Fibroblast of villous mesenchyme (primary cell): Measurements from ENCODE around the gene SEPTIN10. TPM values are rescaled to one million over a fixed set of nuclear protein-coding genes. Genes with fewer than 3 reads are reported as not detected.

ENCODE experiments used
- DNase-seq: peaks from one replicate; pipeline ENCODE4 v3.0.0-alpha.2; 2010; ENCODE audit warnings: low read depth
- H3K4me3 ChIP-seq: 2 replicates; pipeline ENCODE4 v1.5.1; 2011; ENCODE audit warnings: low read depth, mild to moderate bottlenecking, low read length
- total RNA-seq: library from RNA; depleted of rRNA; stranded (reverse); fragments of >200 nt; gene quantifications from 2 replicates; pipeline ENCODE4 v1.2.3, GENCODE V29; 2012
- TF ChIP-seq, protein P1 (sequence below): IDR thresholded peaks from 2 replicates; pipeline ENCODE4 v1.5.1; 2012; ENCODE audit warnings: low read depth, mild to moderate bottlenecking, low read length; ENCODE audit not compliant: insufficient read depth

The SEPTIN10 gene
- total RNA-seq, 1 donor, result 83.3 TPM

- no peak for DNase-seq
- no peak overlapping the region for H3K4me3 ChIP-seq
- TF ChIP-seq, protein P1, sequence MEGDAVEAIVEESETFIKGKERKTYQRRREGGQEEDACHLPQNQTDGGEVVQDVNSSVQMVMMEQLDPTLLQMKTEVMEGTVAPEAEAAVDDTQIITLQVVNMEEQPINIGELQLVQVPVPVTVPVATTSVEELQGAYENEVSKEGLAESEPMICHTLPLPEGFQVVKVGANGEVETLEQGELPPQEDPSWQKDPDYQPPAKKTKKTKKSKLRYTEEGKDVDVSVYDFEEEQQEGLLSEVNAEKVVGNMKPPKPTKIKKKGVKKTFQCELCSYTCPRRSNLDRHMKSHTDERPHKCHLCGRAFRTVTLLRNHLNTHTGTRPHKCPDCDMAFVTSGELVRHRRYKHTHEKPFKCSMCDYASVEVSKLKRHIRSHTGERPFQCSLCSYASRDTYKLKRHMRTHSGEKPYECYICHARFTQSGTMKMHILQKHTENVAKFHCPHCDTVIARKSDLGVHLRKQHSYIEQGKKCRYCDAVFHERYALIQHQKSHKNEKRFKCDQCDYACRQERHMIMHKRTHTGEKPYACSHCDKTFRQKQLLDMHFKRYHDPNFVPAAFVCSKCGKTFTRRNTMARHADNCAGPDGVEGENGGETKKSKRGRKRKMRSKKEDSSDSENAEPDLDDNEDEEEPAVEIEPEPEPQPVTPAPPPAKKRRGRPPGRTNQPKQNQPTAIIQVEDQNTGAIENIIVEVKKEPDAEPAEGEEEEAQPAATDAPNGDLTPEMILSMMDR, result no peak
These were observed 85.7 kb downstream of the SEPTIN10 start for GRCh38 chr2:109527846-109528705.

DNA sequence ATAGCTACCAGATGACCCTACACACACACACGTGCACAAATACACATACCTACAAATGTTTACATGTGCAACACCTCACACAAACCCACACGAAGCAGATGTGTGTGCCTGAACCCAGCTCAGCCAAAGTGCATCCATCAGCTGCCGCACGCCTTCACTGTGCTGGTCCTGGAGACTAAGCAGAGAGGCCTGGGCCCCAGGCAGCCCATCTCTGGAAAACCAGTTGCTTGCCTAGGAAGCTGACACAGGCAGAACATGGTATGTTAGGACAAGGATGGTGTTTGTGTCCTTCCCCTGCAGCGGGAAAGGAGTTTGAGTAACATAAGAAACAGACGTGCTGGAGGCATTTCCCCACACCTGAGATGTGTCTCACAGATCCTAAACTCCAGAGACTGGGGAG is 86.7 kb downstream of the SEPTIN10 start:
- TF ChIP-seq, protein P1, result no peak
- no peak for DNase-seq
- H3K4me3 ChIP-seq, result no peak overlapping the region

DNA sequence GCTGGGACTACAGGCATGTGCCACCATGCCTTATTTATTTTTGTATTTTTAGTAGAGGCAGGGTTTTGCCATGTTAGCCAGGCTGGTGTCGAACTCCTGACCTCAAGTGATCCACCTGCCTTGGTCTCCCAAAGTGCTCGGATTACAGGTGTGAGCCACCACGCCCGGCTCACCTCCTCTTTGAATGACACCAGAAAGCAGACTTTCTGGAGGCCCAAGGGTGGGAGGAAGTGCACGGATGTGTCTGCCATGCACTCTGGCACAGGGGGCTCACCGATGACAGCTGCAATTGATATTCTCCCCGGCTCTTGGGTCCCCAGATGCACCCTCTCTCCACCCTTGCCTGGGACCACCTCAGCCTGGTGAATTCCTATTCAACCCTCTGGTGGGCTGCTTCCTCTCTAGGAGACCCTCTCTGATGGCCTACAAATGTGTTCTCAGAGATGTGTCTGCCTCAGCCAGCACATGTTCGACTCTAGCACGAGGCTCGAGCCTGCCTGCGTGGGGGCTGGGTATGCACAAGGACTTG is 87.3 kb downstream of the SEPTIN10 start:
- no peak for DNase-seq
- H3K4me3 ChIP-seq, result no peak overlapping the region
- TF ChIP-seq, protein P1, result no peak

DNA sequence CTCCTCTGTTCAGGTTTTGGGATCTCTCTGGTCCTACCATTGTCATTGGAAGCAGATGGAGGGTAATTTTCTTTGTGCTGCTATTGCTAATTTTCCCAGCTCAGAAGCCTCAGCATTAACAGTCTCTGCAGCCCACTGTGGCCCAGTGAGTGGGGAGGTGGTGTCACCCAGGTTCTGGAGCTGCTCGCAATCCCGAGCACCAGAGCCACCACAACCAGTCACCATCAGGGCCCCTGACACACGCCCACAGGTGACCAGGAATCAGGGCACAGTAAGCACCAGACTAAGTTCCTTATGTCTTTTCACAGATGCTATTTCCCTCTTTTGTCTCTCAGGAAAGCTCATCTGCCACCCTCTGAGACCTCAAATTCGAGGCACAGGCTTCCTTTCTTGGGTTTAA is 87.9 kb downstream of the SEPTIN10 start:
- no peak for DNase-seq
- H3K4me3 ChIP-seq, result no peak overlapping the region
- TF ChIP-seq, protein P1, result no peak

GRCh38 chr2:109523536-109524361 is 90.0 kb downstream of the SEPTIN10 start:
- TF ChIP-seq, protein P1, result no peak
- DNase-seq, result no peak
- no peak overlapping the region for H3K4me3 ChIP-seq

- TF ChIP-seq, protein P1, result no peak
- DNase-seq, result no peak
- no peak overlapping the region for H3K4me3 ChIP-seq
These were observed 90.6 kb downstream of the SEPTIN10 start for GRCh38 chr2:109523121-109523520.
